HG03064 (cell line): ENCODE results near the gene NSFL1C.
"Not testable (repeated sequence)": the region's sequence is repeated elsewhere in the genome, so short reads cannot be mapped to it uniquely, and the experiment has no call there.

Experiments
- ATAC-seq: cut with Tn5 transposase; IDR thresholded peaks from one replicate; pipeline ENCODE4 v1.9.1; 2021; ENCODE audit warnings: low read depth; ENCODE audit not compliant: unreplicated experiment

The NSFL1C gene

DNA sequence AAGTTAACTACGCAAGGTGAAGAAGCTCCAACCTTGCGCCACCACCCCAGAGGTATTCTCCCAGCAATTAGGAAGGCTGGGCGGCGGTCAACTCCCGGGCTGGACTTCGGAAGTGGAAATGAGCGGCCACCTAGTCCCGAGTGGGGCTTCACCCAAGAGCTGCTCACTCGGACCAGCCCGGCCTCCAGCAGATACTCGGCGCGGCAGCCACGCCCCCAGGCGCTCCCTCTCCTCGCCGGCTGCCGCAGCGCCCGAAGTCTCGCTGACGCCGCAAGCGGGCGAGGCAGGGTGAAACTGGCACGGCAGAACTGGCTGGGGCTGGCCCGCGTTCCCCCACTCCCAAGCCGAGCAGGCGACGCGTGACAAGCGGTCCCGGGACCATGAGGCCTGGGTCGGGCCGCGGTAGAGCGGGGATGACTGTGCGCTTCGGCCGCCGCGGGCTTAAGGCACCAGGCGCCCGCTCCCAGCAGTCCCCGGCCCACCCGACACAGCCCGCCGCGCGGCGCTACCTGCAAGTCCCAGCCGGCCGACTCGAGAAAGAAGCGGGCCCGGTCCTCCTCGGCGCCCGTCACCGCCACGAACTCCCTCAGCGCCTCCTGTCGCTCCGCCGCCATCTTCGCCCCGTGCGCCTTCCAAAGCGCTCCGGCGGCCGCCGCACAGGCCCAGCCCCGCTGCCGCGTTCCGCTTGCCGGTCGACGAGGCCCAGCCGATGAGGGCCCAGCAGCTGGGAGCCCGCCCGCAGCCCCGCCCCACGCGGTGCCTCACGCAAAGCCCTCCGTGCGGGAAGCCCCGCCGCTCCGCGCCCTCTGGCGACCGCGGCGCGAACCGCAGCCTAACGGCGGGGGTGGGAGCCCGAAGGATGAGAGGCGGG, at the start of gene NSFL1C:
Gene NSFL1C, minus strand, starts transcription at position 639 of the 871 bp plus-strand sequence. Its CDS starts 25 bp downstream, at position 614.
- peak; percentile 80 for ATAC-seq

GRCh38 chr20:1513801-1514200, 47.2 kb upstream of the NSFL1C start:
- no peak for ATAC-seq

GRCh38 chr20:1509237-1509636, 42.6 kb upstream of the NSFL1C start:
- no peak for ATAC-seq

DNA sequence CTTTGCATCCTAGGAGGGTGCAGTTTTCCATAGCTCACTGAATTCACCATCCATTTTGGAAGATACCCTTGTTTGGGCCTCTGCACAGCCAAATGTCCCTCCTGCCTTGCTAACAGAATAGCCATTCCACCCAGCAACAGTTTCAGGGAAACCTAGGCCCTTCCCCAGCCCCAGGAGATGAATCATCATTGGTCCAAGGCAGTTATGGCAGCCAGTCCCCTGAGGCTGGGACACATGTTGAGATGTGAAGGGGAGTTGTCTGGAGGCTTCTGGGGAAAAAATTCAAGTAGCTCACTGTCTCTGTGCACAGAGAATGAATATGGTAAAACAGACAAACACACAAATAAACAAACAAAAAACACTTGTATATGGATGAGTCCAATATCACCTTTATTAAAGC, 41.9 kb upstream of the NSFL1C start:
- no peak for ATAC-seq

DNA sequence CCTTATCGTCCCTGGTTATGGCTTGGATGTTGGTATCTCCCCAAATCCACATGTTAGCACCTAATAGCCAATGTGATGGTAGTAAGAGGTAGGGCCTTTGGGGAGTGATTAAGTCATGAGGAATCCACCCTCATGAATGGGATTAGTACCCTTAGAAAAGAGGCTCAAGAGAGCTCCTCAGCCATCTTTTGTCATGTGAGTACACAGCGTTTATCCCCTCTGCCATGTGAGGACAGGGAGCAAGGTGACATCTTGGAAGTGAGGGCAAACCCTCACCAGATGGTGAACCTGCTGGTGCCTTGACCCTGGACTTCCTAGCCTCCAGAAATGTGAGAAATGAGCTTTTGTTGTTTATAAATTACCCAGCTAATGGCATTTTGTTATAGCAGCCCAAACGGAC, 40.6 kb upstream of the NSFL1C start:
- no peak for ATAC-seq

GRCh38 chr20:1505871-1506270, 39.2 kb upstream of the NSFL1C start:
- no peak for ATAC-seq

DNA sequence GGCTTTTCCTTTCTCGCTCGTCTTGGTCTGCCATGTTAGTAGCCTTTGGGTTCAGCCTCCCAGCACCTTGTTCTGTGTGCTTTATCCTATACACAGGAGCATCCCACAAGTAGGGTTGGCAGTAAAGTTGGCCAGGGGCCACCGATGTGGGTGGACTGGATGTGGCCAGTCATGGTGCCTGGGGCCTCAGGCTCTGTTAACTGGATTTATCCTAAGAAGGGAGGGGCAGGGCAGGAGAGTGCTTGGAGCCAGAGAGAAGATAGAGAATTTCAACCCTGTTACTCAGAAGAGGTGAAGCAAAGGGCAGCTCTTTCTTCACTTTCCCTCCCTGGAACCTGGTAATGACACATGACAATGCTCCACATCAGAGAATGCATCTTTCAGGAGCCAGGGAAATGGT, 38.7 kb upstream of the NSFL1C start:
- ATAC-seq, result no peak

- ATAC-seq, result peak; percentile 86
Measured at GRCh38 chr20:1503564-1504227, 37.0 kb upstream of the NSFL1C start.

- no peak for ATAC-seq
Measured at GRCh38 chr20:1500496-1500895, 33.8 kb upstream of the NSFL1C start.

- ATAC-seq, result no peak
Measured at GRCh38 chr20:1499528-1500420, 33.1 kb upstream of the NSFL1C start.

DNA sequence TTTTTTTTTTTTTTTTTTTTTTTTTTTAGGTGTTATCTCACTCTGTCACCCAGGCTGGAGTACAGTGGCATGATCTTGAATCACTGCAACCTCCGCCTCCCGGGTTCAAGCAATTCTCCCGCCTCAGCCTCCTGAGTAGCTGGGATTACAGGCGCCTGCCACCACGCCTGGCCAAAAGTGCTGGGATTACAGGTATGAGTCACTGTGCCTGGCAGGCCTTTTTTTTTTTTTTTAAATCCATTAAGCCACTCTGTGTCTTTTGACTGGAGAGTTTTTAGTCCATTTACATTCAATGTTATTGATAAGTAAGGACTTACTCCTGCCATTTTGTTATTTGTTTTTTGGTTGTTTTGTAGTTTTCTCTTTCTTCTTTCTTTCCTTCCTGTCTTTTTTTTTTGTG, 30.7 kb upstream of the NSFL1C start:
- ATAC-seq, result not testable (repeated sequence)

GRCh38 chr20:1496930-1497329, 30.3 kb upstream of the NSFL1C start:
- ATAC-seq, result no peak

GRCh38 chr20:1494436-1494835, 27.8 kb upstream of the NSFL1C start:
- no peak for ATAC-seq

- ATAC-seq, result no peak
Measured at GRCh38 chr20:1493536-1493935, 26.9 kb upstream of the NSFL1C start.

DNA sequence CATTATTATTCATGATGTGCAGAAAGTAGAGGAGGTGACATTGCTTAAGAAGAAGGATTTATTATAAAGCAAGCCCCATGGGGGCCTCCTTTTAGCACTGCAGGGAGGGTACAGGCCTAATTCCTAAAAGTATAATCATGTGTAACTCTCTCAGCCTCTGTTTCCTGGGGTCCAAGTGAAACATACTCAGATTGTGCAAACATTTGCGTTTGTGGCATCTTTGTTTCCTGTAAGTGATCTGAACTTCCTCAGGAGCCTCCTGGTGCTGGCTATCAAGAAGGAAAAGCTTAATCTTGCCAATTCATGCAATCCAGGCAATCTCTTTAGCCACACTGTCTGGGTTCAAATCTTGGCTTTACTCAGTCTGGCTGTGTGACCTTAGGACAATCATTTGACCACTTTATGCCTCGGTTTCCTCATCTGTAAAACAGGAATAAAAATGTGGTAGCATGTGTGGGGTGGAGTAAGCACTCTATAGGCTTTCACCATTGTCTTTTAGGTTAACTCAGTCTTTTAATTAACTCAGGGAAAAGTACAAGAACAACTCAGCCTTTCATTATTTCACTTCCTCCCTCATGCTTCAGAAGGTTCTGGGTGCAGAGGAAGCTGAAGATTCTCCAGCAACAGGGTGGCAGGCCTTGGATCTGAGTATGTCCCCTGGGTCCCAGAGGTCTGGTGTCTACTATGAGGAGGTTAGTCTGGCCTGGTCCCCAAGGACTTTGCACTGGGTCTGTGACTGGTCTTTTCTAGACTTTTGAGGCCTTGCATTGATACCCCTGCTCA, 25.4 kb upstream of the NSFL1C start:
- ATAC-seq, result no peak

DNA sequence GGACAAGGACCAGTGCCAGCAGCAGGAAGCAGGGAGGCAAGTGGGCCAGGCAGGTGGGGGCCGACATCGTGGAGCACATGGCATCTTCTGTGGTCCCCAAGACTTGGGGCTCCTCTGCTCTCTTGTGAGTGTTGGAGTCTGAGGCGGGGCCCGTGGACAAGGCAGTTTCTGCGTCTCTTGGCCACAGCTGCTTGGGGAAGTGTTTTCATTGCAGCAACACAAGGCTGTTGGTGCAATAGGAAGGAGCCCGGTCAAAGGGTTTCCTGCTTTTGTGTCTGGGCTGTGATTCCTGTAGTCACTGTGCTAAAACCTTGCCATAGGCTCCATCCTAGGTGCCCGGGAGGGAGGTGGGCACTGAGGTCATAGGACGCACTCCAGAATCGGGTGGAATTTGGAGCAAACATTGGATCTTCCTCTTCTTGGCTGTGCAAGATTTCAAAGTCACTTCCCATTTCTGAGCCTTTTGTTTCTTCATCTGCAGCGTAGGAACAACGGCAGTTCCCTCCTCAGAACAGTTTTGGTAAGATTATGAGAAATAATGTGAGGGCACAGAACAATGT, 24.7 kb upstream of the NSFL1C start, which contains the start of gene SIRPB2:
Gene SIRPB2, minus strand, starts transcription at position 140 of the 560 bp plus-strand sequence. Its CDS starts 61 bp downstream, at position 79.
- no peak for ATAC-seq

DNA sequence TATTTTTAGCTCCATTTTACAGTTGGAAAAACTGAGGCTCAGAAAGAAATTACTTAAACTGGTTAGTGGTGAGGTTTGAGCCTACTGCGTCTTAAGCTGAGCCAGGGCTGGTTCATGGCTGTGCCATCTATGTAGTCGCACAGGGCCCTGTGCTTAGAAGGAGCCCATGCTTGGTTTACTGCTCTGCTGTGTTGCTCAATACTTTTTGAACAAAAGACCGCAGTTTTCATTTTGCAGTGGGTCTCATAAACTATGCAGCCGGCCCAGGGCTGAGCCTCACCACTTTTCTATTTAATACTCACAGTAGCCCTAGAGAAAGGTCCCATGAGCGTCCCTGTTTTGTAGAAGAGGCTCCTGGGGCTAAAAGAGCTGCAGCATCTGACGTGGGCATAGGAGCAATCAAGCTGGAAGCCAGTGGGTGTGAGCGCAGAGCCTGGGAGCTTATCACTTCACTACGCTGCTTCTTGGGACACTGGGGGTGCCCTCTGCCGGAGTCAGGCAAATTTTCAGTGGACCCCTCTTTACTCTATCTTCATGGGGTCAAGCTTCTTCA, 24.1 kb upstream of the NSFL1C start:
- no peak for ATAC-seq

DNA sequence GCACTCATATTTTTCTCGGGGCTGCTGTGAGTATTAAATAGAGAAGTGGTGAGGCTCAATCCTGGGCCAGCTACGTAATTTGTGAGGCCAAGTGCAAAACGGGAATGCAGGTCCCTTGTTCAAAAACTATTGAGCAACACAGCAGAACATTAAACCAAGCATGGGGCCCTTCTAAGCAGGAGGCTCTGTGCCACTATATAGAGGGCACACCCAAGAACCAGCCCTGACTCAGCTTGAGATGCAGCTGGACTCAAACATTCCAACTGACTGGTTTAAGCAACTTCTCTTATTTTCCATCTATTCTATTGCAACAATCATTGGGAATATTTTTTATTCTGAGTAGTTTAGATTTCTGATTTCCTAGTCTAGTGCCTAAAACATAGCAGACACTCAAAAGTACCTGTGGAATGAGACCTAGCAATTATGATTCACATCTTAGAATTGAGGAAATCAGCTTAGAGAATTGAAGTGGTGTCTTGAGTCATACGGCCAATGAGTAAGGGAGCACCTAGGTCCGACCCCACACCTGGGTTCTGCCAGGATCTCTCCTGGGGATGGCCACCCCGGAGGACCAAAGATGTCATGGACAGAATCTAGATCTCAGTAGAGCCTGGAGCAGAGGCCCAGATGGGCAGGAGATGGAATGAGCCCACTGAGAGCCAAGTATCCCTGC, 23.3 kb upstream of the NSFL1C start:
- ATAC-seq, result no peak

GRCh38 chr20:1489325-1489724, 22.7 kb upstream of the NSFL1C start:
- ATAC-seq, result no peak
